ENCODE results near the gene C4B.
"Not testable (repeated sequence)": the region's sequence is repeated elsewhere in the genome, so short reads cannot be mapped to it uniquely, and the experiment has no call there.

Gene C4B

DNA sequence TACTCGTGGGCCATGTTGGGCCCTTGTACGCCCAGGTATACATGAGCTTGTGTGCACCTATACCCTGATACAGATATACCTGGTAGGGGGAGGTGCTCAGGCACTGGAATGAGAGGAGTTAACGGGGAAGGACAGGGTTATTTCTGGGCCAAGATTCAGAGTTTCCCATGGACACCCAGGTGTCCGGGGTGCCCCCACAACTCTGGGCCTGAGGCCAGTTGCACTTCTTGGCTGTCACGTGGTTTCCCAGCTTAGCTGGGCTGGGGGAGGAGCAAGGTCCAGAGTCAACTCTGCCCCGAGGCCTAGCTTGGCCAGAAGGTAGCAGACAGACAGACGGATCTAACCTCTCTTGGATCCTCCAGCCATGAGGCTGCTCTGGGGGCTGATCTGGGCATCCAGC is 32.9 kb upstream of the C4B start, which contains the start of gene C4A:
Gene C4A (plus strand): TSS at position 314 of the 400 bp plus-strand sequence. CDS start 51 bp downstream, at position 365.
- not testable (repeated sequence) for DNase-seq

DNA sequence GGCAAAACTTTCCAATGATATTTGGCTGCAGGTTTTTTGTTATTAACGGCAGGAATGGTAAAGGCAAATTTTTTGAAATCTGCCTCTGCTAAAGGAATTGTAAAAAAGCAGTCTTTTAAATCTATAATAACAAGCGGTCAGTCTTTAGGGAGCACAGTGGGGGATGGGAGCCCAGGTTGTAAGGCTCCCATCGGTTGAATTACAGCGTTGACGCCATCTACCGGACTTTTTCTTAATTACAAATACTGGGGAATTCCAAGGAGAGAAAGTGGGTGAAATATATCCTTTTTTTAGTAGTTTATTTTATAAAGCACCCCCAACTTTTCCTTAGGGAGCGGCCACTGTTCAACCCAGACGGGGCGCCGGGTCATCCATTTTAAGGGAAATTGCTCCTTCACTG is 25.2 kb upstream of the C4B start:
- DNase-seq = not testable (repeated sequence)

DNA sequence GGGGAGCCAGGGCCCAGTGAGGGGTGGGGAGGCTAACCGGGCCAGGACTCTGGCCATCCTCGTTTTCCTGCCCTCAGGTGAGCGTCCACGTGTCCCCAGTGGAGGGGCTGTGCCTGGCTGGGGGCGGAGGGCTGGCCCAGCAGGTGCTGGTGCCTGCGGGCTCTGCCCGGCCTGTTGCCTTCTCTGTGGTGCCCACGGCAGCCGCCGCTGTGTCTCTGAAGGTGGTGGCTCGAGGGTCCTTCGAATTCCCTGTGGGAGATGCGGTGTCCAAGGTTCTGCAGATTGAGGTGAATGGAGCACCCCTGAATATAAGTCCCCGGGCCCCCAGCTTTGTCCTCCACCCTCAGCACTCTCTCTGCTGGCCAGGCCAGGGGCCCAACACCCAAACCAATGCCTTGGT is 20.2 kb upstream of the C4B start:
- DNase-seq = not testable (repeated sequence)

DNA sequence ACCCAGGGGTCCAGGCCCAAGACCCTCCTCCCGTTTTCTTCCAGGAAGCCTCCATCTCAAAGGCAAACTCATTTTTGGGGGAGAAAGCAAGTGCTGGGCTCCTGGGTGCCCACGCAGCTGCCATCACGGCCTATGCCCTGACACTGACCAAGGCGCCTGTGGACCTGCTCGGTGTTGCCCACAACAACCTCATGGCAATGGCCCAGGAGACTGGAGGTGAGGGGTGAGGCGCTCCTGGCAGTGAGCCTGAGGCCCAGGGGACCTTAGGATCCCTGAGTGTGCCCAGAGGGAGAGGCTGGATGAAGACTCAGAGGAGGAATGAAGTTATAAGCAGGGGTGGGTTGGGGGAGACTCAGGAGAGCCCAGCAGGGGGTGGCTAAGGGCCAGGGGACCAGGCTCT is 18.2 kb upstream of the C4B start:
- not testable (repeated sequence) for DNase-seq

DNA sequence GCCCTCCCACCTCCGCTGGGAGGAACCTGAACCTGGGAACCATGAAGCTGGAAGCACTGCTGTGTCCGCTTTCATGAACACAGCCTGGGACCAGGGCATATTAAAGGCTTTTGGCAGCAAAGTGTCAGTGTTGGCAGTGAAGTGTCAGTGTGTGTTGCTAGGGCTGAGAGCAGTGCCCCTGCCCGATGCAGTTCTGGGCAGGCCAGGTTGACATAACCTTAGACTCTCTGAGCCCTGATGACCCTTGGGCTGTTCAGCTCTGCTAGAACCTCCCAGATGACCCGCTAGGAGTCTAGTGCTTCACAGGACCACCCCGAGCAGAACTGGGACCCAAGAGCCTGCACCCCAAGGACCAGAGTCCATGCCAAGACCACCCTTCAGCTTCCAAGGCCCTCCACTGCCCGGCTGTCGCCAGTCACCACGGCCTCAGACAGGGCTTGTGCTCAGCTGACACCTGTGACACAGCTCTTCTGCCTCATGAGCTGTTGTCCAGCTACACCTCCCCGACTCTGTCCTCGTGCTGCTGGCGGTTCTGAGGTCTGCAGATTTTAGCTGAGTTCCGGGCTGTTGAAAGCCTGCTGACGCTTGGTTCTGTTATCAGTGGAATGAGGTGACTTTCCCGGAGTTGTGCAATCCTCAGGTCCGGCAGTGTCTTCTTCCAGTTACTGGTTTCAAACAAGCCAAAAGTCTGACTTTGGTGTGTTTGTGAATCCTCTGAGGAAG is 11.9 kb upstream of the C4B start:
- DNase-seq = not testable (repeated sequence)

DNA sequence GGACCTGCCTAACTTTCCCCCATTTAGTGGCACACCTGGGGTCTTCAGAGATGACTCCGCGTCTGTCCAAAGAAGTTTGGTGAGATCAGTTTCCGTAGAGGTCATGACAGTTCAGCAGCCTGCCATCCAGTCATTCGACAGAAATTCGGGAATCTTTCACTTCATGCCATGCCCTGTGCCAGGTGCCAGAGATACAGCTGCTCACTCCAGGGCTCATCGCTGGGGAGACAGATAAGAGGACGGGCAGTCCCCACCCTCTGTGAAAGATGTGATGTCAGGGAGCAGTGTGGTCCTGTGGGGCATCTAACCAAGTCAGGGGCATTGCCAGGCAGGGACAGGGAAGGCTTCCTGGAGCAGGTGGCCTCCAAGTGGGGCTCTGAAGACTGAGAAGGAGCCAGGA is 11.3 kb upstream of the C4B start:
- not testable (repeated sequence) for DNase-seq

DNA sequence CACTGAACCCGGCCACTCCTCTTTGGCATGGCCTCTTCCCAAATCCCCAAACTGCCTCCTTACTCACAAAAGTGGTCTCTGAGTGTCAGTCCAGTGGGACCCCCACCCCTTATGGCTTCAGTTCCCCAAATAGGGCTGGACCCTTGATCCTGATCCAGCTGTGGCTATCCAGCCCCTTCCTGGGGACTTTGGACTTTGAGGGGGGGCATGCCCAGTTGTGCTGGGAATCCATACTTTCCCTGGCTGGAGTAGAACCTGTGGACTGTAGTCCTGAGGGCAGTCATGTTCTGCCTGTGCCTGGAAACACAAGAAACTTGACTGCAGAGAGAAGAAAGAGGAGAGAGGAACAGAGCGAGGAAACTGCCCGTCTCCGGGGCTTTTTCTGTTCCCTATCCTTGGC is 10.2 kb upstream of the C4B start:
- DNase-seq = not testable (repeated sequence)

DNA sequence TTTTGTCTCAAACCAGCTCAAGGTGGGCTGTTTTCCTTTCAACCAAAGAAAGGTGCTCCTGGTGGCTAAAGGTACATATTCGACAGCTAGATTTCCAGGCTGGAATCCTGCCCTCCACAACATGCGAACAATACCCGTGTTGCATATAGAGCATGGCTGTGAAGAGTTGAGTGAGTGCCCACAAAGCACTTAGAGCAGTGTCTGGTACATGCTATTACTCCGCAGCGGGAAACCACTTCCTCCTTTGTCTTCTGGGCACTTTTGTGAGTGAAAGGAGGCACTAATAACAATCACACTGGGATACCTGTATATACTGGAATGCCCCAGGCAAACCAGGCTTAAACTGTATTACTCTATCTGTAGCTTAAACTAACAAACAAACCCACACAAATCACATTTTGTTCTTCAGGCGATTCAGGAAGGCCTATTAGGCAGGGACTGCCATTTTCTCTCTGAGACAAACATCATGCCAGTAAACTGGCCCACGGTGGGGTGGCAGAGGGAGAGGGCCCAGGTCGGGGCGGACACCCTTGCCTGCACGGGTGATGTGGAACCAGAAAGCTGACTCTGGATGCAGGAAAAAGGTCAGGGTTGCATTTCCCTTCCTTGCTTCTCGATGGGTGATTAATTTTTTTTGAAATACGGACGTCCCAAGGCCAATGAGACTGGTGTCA is 9.6 kb upstream of the C4B start:
- not testable (repeated sequence) for DNase-seq

DNA sequence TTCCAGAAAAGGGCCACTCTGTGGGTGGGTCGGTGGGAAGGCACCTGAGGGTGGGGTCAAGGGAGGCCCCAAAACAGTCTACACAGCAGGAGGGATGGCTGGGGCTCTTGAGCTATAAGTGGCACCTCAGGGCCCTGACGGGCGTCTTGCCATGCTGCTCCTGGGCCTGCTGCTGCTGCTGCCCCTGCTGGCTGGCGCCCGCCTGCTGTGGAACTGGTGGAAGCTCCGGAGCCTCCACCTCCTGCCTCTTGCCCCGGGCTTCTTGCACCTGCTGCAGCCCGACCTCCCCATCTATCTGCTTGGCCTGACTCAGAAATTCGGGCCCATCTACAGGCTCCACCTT is 9.1 kb upstream of the C4B start:
- not testable (repeated sequence) for DNase-seq

DNA sequence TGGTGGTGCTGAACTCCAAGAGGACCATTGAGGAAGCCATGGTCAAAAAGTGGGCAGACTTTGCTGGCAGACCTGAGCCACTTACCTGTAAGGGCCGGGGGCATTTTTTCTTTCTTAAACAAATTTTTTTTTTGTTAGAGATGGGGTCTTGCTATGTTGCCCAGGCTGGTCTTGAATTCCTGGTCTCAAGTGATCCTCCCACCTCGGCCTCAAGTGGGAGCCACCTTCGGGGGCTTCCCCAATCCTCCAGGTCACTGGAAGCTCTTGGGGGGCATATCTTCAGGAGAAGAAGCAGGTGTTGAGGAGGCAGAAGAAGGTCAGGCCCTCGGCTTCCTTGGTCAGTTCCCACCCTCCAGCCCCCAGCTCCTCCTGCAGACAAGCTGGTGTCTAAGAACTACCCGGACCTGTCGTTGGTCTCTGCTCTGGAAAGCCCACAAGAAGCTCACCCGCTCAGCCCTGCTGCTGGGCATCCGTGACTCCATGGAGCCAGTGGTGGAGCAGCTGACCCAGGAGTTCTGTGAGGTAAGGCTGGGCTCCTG is 8.5 kb upstream of the C4B start:
- not testable (repeated sequence) for DNase-seq

DNA sequence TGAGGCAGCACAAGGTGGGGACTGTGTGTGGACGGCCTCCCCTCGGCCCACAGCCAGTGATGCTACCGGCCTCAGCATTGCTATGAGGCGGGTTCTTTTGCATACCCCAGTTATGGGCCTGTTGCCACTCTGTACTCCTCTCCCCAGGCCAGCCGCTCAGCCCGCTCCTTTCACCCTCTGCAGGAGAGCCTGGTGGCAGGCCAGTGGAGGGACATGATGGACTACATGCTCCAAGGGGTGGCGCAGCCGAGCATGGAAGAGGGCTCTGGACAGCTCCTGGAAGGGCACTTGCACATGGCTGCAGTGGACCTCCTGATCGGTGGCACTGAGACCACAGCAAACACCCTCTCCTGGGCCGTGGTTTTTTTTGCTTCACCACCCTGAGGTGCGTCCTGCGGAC is 7.5 kb upstream of the C4B start:
- not testable (repeated sequence) for DNase-seq

DNA sequence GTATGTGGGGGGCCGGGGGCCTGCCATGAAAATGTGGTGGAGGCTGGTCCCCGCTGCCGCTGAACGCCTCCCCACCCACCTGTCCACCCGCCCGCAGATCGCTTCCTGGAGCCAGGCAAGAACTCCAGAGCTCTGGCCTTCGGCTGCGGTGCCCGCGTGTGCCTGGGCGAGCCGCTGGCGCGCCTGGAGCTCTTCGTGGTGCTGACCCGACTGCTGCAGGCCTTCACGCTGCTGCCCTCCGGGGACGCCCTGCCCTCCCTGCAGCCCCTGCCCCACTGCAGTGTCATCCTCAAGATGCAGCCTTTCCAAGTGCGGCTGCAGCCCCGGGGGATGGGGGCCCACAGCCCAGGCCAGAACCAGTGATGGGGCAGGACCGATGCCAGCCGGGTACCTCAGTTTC is 6.6 kb upstream of the C4B start:
- DNase-seq = not testable (repeated sequence)

DNA sequence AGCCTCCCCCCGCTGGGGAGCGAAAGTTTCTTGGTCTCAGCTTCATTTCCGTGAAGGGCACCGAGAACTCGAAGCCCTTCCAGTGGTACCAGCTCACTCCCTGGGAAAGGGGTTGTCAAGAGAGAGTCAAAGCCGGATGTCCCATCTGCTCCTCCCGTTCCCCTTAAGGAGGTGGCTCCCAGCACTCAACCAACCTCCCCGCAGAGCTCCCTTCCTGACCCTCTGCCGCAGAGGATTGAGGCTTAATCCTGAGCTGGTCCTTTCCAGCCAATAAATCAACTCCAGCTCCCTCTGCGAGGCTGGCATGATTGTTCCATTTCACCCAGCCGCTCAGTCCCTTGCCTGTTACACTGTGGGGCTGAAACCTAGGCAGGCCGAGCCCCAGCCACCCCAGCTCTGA is 6.0 kb upstream of the C4B start:
- not testable (repeated sequence) for DNase-seq

DNA sequence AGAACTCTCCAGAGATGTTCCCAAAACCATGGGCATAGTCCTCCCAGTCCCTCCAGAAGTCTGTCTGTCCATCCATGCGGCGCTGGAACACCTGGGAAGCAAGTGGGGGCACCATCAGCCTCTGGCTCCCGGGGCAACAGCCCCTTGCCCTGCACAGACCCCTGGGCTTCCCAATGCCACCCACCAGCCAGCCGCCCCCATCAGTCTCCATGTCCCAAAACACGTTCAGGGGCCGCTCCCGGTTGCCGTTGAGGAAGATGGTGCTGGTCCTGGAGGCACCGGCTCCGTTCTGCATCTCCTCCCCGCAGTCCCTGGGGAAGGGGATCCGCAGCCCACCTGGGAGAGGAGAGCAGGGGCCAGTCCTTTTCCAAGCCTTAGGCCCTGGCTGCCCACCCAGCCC is 5.1 kb upstream of the C4B start:
- DNase-seq = not testable (repeated sequence)

DNA sequence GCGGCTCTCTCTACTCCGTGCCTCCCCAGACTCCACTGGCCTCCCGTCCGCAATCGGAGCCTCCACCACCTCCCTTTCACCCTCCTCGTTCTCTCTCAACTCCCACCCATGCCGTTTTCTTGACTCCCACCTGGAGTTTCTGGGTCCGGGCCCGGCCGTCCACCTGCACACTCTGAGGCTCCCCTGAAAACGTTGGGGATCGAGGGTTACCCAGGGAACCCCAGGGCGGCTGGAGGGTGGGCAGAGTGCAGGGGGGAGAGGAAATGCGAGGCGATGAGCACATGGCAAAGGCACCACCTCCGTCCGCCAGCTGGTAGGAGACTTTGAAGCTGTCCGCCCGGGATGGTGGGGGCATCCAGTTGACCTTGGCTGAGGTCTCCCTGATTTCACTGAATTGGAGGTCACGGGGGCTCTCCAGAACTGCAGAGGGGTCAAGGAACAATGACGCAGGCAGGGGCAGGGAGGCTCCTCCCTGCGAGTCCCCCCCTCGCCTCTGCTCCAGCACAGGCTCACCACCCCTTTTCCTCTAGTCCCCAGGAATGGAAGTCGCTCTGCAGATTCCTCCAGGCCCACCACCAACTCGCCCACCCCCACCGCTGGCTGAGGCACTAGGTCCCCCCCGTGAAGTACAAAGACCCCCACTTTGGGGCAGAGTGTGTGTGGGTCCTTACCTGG is 3.6 kb upstream of the C4B start:
- not testable (repeated sequence) for DNase-seq

DNA sequence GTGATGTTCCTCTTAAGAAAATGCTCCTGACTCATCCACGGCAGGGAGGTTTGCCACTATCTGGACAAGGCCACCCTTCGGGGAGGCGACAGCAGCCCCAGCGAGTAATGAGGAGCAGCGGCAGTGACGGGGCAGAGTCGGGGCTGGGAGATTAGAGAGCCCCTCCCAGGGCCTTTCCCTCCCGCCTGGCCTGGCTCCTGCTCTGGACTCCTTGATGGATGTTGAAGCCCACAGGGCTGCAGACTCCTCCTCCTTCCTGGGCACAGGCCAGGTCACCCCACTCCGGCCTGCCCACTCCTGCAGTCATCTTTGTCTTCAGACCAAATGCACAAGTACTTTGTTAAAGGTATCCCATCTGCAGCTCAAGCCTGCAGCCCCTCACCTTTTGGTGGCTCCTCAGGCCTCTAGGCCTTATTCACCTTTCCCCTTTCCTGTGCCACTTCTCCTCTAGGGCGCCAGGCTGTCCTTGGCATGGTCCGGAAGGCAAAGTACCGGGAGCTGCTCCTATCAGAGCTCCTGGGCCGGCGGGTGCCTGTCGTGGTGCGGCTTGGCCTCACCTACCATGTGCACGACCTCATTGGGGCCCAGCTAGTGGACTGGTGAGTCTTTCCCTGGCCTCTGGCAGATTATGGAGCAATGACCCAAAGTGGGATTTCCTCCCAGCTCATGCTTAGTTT is 1.5 kb upstream of the C4B start:
- DNase-seq = not testable (repeated sequence)

DNA sequence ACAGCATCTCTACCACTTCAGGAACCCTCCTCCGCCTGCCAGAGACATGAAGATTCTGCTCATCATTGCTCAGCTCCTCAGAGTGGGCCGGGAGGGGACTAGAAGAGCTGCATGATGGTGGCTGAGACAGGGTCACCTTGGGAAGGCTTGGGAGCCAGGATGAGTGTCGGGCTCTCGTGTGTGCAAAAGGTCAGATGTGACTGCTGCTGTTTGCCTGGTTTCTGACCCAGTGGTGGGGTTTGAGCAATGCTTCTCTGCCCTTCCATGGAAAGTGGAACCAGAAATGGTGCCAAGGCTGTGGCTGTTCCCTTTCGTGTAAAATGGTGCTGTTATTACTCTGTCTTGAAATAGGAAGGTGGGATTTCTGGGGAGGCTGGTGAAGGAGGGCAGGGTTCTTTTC is 857 bp upstream of the C4B start:
- not testable (repeated sequence) for DNase-seq

DNA sequence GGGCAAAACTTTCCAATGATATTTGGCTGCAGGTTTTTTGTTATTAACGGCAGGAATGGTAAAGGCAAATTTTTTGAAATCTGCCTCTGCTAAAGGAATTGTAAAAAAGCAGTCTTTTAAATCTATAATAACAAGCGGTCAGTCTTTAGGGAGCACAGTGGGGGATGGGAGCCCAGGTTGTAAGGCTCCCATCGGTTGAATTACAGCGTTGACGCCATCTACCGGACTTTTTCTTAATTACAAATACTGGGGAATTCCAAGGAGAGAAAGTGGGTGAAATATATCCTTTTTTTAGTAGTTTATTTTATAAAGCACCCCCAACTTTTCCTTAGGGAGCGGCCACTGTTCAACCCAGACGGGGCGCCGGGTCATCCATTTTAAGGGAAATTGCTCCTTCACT is 7.5 kb downstream of the C4B start:
- not testable (repeated sequence) for DNase-seq

DNA sequence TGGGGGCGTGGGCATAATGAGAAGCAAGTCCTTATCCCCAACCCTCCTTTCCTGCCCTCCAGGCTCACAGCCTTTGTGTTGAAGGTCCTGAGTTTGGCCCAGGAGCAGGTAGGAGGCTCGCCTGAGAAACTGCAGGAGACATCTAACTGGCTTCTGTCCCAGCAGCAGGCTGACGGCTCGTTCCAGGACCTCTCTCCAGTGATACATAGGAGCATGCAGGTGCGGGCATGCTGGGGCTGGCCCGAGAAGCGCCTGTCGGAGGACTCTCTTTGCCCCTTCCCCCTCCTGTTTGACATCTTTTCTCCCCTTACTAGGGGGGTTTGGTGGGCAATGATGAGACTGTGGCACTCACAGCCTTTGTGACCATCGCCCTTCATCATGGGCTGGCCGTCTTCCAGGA is 14.0 kb downstream of the C4B start:
- DNase-seq = not testable (repeated sequence)

DNA sequence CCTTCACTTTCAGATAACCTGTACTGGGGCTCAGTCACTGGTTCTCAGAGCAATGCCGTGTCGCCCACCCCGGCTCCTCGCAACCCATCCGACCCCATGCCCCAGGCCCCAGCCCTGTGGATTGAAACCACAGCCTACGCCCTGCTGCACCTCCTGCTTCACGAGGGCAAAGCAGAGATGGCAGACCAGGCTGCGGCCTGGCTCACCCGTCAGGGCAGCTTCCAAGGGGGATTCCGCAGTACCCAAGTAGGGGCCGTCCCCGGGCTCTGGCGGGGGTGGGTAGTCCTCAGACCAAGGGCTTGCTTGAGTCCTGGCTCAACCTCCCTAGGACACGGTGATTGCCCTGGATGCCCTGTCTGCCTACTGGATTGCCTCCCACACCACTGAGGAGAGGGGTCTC is 15.0 kb downstream of the C4B start:
- DNase-seq = not testable (repeated sequence)

DNA sequence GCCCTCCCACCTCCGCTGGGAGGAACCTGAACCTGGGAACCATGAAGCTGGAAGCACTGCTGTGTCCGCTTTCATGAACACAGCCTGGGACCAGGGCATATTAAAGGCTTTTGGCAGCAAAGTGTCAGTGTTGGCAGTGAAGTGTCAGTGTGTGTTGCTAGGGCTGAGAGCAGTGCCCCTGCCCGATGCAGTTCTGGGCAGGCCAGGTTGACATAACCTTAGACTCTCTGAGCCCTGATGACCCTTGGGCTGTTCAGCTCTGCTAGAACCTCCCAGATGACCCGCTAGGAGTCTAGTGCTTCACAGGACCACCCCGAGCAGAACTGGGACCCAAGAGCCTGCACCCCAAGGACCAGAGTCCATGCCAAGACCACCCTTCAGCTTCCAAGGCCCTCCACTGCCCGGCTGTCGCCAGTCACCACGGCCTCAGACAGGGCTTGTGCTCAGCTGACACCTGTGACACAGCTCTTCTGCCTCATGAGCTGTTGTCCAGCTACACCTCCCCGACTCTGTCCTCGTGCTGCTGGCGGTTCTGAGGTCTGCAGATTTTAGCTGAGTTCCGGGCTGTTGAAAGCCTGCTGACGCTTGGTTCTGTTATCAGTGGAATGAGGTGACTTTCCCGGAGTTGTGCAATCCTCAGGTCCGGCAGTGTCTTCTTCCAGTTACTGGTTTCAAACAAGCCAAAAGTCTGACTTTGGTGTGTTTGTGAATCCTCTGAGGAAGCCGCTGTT is 20.9 kb downstream of the C4B start:
- DNase-seq = not testable (repeated sequence)

DNA sequence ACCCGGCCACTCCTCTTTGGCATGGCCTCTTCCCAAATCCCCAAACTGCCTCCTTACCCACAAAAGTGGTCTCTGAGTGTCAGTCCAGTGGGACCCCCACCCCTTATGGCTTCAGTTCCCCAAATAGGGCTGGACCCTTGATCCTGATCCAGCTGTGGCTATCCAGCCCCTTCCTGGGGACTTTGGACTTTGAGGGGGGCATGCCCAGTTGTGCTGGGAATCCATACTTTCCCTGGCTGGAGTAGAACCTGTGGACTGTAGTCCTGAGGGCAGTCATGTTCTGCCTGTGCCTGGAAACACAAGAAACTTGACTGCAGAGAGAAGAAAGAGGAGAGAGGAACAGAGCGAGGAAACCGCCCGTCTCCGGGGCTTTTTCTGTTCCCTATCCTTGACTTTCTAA is 22.5 kb downstream of the C4B start:
- DNase-seq = not testable (repeated sequence)

Measured in CD4-positive, alpha-beta T cell treated with Interleukin-10 for 1 hour (primary cell).